ENCODE results near the gene NOTUM.

Gene NOTUM

DNA sequence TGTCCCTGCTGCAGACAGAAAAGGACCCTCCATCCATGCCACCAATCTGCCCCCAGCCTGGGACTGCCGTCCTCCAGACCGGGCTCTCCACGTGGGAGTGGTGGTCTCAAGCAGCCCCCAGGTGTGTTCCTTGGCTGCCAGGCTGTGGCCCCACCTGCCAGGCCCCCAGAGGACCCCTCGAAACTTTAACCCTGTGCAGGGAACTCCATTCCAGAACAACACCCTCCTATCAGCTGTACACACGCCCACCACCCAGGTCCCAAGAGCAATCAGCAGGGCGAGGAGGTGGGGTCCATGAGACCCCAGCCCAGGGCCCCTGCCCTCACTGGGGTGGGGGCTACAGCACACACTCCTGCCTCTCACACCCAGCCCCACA lies 25.3 kb downstream of the NOTUM start:
- DNase-seq (ENCODE audit: low spot score): no peak

- no peak for DNase-seq (ENCODE audit: low spot score)
Observed at GRCh38 chr17:81934850-81935708, 25.9 kb downstream of the NOTUM start.

DNA sequence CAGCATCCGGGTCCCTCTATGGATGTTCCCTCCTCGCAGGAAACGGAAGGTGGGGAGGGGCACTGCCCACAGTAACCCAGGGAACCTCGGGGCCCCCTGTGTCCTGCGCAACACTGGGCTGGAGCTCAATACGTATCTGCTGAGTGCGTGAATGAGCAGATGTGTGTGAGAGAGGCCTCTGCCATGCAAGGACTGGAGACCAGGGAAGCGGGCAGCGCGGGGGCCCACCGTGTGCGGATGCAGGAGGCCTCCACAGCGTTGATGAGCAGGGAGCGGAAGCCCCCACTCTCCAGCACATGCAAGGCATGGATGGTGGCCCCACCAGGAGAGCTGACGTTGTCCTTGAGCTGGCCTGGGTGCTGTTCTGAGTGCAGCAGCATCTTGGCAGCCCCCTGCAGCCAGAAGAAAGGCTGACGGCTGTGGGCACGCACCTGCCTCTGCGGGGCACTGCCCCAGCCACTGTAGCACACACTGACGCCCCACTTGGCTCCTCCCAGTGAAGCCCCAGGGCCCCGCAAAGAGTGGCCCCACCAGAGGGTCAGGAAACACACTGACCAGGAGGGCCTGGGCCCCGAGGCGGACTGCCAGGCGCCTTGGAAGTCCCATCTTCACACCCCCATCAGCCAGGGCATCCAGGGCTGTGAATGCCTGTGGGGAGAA lies 26.8 kb downstream of the NOTUM start:
- DNase-seq (ENCODE audit: low spot score): no peak

GRCh38 chr17:81933178-81933699 lies 27.7 kb downstream of the NOTUM start:
- no peak for DNase-seq (ENCODE audit: low spot score)

GRCh38 chr17:81932333-81932983 lies 28.5 kb downstream of the NOTUM start:
- no peak for DNase-seq (ENCODE audit: low spot score)

DNA sequence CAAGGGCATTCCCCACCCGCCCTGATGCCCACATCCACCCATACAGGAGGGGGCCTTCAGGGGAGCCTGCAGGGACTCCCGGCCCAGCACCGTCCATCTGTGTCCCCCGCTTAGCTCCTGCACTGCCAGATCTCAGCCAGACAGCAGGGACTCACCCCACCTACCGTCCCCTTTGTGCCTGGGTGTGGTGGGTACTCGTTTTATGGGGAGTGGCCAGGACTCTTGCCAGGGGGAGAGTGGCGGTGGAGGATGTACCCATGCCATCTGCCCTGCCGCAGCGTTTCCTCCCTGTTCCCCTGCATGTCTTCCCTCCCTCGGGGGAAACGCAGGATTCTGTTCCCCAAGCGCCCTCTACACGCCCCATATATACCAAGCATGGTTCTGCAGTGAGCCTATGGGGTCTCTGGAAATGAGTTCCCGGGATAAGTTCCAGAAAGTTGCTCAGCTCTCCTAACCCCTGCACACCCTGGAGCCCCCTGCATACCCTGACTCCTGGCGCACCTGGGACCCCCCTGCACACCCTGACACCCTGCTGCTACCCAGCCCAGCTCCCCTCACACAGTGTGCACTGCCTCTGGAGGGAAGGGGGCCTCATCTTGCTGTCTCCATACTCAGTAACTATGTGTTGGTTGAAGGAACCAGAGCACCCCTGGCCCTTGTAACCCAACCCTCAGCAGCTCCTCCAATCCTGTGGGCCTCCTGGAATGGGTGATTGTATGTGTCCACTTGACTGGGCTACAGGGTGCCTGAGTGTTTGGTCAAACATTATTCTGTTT lies 29.2 kb downstream of the NOTUM start:
- DNase-seq (ENCODE audit: low spot score): no peak

- no peak for DNase-seq (ENCODE audit: low spot score)
Observed at GRCh38 chr17:81931189-81931556, 29.8 kb downstream of the NOTUM start.

- DNase-seq (ENCODE audit: low spot score): no peak
Observed at GRCh38 chr17:81930142-81931125, 30.6 kb downstream of the NOTUM start.

DNA sequence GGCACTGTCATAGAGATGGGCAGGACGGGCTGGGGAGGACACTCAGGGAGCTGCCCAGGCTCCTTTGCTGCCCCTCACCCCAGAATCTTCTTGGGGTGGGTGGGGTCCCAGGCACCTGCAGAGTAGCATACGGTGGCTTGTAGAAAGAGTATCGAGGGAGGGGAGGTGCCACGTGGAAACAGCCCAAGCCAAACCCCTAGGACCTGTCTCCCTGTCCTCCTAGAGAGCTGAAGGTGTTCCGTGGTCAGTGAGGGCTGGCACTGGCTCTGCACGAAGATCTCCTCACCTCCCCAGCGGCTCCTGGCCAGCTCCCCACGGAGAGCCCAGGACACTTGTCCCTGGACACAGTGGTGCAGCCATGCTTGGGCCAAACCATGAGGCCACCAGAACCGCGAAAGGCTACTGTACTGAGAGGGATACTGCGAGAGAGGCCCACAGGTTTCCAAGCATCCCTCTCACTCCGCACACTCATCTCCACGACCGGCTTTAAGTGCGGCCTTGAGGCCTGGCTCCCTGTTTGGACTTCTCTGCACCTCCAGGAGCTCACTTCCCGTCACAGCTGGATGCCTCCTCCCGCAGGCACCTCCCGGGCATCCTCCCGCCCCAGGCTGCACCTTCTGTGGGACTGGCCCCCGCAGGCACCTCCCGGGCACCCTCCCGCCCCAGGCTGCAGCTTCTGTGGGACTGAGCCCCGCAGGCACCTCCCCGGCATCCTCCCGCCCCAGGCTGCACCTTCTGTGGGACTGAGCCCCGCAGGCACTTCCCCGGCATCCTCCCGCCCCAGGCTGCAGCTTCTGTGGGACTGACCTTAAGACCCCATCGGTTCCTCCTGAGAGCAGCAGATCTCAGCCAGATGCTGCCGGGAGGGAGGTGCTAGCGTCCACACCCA lies 31.5 kb downstream of the NOTUM start:
- no peak for DNase-seq (ENCODE audit: low spot score)

DNA sequence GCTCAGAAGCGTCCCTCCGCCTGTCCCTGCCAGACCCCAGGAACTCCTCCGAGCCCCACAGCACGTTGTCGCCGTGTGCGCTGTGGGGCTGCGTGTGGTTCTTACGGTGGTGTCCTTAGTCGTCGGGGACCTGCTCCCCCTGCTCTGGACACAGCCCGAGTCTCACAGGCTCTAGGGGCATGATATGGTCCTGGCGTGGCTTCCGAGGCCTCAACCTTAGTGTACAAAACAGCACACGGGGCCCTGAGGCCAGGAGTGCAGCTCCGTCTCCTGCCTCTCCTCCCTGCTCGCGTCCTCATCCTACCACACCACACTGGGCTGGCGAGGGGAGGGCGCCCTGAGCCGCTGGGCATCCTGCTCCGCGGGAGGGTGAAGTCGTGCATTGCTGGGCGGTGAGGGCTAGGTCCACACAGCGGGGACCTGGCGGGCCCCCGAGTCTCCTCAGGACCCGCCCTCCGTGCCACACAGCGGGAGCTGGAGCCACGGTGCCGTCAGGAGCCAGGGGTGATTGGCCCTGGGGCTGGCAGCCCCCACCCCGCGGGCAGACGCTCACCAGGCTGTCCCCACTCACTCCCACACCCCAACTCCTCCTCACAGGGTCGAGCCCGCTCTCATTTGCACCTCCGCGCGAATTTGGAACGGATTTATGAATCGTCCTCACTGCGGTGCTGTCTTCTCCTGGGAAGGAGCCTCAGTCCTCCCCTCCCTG lies 32.3 kb downstream of the NOTUM start:
- no peak for DNase-seq (ENCODE audit: low spot score)

GRCh38 chr17:81927653-81928543 lies 33.1 kb downstream of the NOTUM start, which contains the start of gene MAFG:
Gene MAFG (minus strand): TSS chr17:81927735. CDS start chr17:81923185, 4,550 bp downstream.
- peak; percentile 93 for DNase-seq (ENCODE audit: low spot score)

GRCh38 chr17:81927152-81927652 lies 33.8 kb downstream of the NOTUM start:
- DNase-seq (ENCODE audit: low spot score): no peak

DNA sequence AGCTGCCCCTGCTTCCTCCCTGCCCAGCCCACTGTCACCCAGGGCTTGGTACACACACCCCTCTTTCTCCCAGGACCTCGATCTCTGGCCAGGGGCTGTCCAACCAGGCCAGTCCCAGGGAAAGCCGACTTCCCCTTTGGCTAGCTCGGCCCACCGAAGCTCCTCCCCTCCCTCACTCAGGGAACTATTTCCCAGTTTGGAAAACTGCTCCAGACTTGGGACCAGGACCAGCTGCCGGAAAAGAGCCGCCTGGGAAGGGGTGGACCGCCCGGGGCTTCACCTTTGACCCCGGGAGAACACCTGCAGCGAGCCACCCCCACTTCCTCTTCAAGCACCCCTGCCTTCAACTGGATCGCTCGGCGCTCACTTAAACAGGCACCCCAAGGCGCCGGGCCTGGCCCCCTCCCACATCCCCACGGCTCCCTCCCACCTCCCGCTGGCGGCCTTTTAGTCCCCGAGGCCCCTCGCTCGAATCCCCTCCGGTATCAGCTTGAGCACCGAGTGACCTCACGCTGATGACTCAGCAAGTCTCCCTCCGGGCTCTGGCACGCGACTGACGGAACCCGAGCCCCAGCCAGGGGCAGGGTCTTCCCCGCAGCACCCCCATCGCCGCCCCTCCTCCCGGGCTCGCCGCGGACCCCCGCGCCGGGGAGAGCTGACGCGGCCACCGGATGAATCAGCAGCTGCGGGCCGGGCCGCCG lies 34.4 kb downstream of the NOTUM start:
- peak; percentile 64 for DNase-seq (ENCODE audit: low spot score)

DNA sequence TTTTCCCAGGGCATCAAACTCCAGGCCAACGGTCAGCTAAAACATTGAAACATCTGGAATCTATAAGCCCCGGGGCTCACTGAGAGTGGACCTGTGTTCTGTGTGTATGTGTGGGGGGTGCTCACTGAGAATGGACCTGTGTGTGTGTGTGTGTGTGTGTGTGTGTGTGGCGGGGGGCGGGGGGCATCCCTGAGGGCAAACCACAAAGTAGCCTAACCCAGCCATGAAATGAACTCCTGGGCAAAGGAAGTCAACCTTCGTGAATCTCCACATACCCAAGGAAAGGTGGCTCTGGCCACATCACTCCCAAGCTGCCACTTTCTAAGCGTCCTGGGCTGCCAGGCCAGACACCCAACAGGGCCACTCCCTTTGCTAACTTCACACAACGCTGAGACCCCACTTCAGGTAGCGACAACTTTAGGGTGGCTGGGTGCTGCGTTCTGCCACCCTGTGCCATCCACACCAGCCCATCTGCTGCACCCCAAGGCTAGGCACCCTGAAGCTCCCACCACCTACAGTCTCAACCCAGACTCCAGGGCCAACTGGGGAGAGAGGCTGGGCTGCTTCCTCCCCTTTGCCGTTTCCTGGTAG lies 35.0 kb downstream of the NOTUM start:
- no peak for DNase-seq (ENCODE audit: low spot score)

DNA sequence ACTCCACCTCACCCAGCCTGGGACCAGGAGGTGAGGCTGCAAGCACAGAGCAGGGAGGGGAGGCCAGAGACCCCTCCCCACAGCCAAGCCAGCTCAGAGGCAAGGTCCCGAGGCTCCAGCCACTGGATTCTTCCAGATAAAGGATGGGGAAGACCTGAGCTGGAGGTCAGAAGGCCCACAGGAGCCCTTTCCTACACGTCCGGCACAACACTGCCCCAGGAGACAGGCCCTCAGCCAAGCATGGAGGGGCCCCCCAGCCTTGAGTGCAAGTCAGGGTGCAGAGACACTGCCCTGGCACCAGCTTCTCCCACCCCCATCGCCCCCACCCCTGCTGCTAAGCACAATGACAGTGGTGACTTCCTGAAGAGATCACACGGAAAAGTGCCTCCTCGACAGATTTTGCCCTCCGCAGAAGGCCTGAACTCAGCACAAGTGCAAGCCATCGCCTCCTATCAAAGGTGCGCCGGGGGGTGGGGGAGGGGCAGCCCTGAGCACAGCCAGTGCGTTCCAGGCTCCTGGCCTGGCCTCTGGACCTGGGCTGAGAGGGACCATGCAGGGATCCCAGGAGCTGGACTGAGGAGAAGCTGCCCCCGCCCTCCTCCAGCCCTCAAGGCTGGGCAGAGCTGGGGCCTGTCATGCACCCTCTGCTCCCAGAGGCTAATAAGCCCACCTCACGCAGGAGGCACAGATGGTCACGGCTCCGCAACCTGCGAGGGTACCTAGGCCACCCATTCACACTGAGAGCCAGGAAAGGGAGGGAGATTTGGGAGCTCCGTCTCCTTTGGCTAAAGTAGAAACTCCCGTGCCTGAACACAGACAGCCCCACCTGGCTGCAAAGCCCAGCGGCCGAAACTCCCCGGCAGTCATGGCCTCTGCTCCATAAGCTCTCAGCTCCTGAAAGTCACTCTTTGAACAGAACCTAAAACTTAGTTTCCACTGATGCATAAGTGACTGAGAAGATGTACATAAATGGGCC lies 36.1 kb downstream of the NOTUM start:
- DNase-seq (ENCODE audit: low spot score): no peak
